H1 (cell line): ENCODE measurements around the gene PIM1. TPM values are rescaled to one million over a fixed set of nuclear protein-coding genes. Genes with fewer than 3 reads are reported as not detected.

ENCODE experiments used
- CTCF ChIA-PET: fragments of 300-600 bp; sonication (Branson Sonifier 250); formaldehyde crosslinking; loops from one replicate; lab custom pipeline; 2021; ENCODE audit not compliant: partially characterized antibody; lab: Charles Lee
- POLR2A ChIA-PET: fragments of 300-600 bp; sonication (Branson Sonifier 250); formaldehyde crosslinking; loops from one replicate; lab custom pipeline; 2021; ENCODE audit warnings: inconsistent platforms; ENCODE audit not compliant: partially characterized antibody; lab: Charles Lee
- DNase-seq, 2 experiments: peaks; one replicate each; pipeline versions ENCODE4 v3.0.0 to v3.0.0-alpha.2; 2010 to 2022; ENCODE audit warnings: low spot score in 2 of 2, low read depth in 1 of 2, mixed read lengths in 1 of 2
- FAIRE-seq: peaks from 2 replicates; lab custom pipeline; 2011; peaks lifted over from hg19 to GRCh38; lab: Jason Lieb, UNC
- H2AFZ ChIP-seq: 2 replicates; pipeline ENCODE4 v1.8.1; 2012; ENCODE audit warnings: low read length, inconsistent platforms
- H2AK5ac ChIP-seq: 2 replicates; pipeline ENCODE4 v1.6.1; 2013; ENCODE audit warnings: low read depth, low read length
- H2BK120ac ChIP-seq: replicated peaks from 2 replicates; pipeline ENCODE3; 2013; ENCODE audit warnings: low read depth, low read length, inconsistent platforms
- H2BK12ac ChIP-seq: 2 replicates; pipeline ENCODE4 v1.6.1; 2013; ENCODE audit warnings: low read depth, low read length
- H2BK15ac ChIP-seq: 2 replicates; pipeline ENCODE4 v1.6.1; 2013; ENCODE audit warnings: low read length
- H2BK20ac ChIP-seq: 2 replicates; pipeline ENCODE4 v1.6.1; 2013; ENCODE audit warnings: low read length
- H2BK5ac ChIP-seq: 2 replicates; pipeline ENCODE4 v1.6.1; 2013; ENCODE audit warnings: low read depth, low read length
- H3K14ac ChIP-seq: 2 replicates; pipeline ENCODE4 v1.6.1; 2013; ENCODE audit warnings: inconsistent platforms; ENCODE audit not compliant: insufficient read length
- H3K18ac ChIP-seq: 2 replicates; pipeline ENCODE4 v1.6.1; 2013; ENCODE audit warnings: low read length; ENCODE audit errors: extremely low read depth
- H3K23ac ChIP-seq: 2 replicates; pipeline ENCODE4 v1.6.1; 2013; ENCODE audit warnings: inconsistent platforms; ENCODE audit not compliant: insufficient read length
- H3K23me2 ChIP-seq: 2 replicates; pipeline ENCODE4 v1.6.1; 2013; ENCODE audit warnings: low read depth, low read length
- H3K27ac ChIP-seq: 2 replicates; pipeline ENCODE4 v1.6.1; 2011; ENCODE audit warnings: low read depth, low read length, inconsistent platforms
- H3K27me3 ChIP-seq, 4 experiments: replicated peaks in 1 of 4; 1 replicate in 1 of 4; 2 replicates in 3 of 4; pipeline versions ENCODE4 v1.6.1 to v1.8.1; 2011 to 2013; ENCODE audit warnings: low read length in 3 of 4, mild to moderate bottlenecking in 3 of 4, inconsistent platforms in 2 of 4, mixed read lengths in 2 of 4, moderate library complexity in 1 of 4; ENCODE audit not compliant: control insufficient read depth in 3 of 4, insufficient read depth in 3 of 4; ENCODE audit errors: extremely low read depth in 1 of 4
- H3K36me3 ChIP-seq, 4 experiments: 2 replicates each; pipeline versions ENCODE4 v1.6.1 to v1.8.1; 2011 to 2013; ENCODE audit warnings: mild to moderate bottlenecking in 4 of 4, low read length in 3 of 4, moderate library complexity in 2 of 4, control low read depth in 1 of 4, inconsistent platforms in 1 of 4; ENCODE audit not compliant: insufficient read depth in 4 of 4, control insufficient read depth in 2 of 4
- H3K4ac ChIP-seq: replicated peaks from 2 replicates; pipeline ENCODE3; 2013; ENCODE audit warnings: low read length, low read depth, mixed read lengths, inconsistent platforms; ENCODE audit not compliant: insufficient read length
- H3K4me1 ChIP-seq, 4 experiments: replicated peaks in 1 of 4; 1 replicate in 1 of 4; 2 replicates in 3 of 4; pipeline versions ENCODE4 v1.6.1 to v1.8.1; 2011 to 2013; ENCODE audit warnings: low read length in 3 of 4, inconsistent platforms in 2 of 4, mixed read lengths in 1 of 4; ENCODE audit not compliant: insufficient read depth in 4 of 4, control insufficient read depth in 3 of 4
- H3K4me2 ChIP-seq, 2 experiments: 2 replicates each; pipeline versions ENCODE4 v1.6.1 to v1.8.1; 2011 to 2013; ENCODE audit warnings: low read depth in 2 of 2, low read length in 2 of 2, control low read depth in 1 of 2, inconsistent platforms in 1 of 2, mild to moderate bottlenecking in 1 of 2; ENCODE audit not compliant: insufficient read depth in 1 of 2
- H3K4me3 ChIP-seq, 4 experiments: fragments of 200-600, 300-600 bp in 1 of 4; sonication (generic), shearing (Covaris generic), sonication (Bioruptor Twin) in 1 of 4; 2 replicates each; pipeline versions ENCODE4 v1.5.1 to v1.8.1; 2011 to 2016; ENCODE audit warnings: low read length in 4 of 4, low read depth in 3 of 4, control low read depth in 2 of 4, inconsistent platforms in 2 of 4, mild to moderate bottlenecking in 2 of 4, mixed read lengths in 1 of 4, moderate library complexity in 1 of 4; ENCODE audit not compliant: insufficient read depth in 2 of 4; ENCODE audit errors: extremely low read depth in 1 of 4
- H3K56ac ChIP-seq: replicated peaks from 2 replicates; pipeline ENCODE3; 2013; ENCODE audit warnings: low read depth, mild to moderate bottlenecking, mixed read lengths, low read length, inconsistent platforms; ENCODE audit not compliant: insufficient read length
- H3K79me1 ChIP-seq: 2 replicates; pipeline ENCODE4 v1.6.1; 2013; ENCODE audit warnings: low read depth, low read length, control low read depth
- H3K79me2 ChIP-seq, 2 experiments: 2 replicates each; pipeline versions ENCODE4 v1.6.1 to v1.8.1; 2012 to 2013; ENCODE audit warnings: low read length in 2 of 2, mild to moderate bottlenecking in 2 of 2, inconsistent platforms in 1 of 2; ENCODE audit not compliant: insufficient read depth in 2 of 2, control insufficient read depth in 1 of 2
- H3K9ac ChIP-seq, 4 experiments: replicated peaks in 1 of 4; 1 replicate in 1 of 4; 2 replicates in 3 of 4; pipeline versions ENCODE4 v1.6.1 to v1.8.1; 2011 to 2013; ENCODE audit warnings: low read depth in 3 of 4, low read length in 3 of 4, control low read depth in 2 of 4, mild to moderate bottlenecking in 2 of 4, moderate library complexity in 2 of 4, inconsistent platforms in 1 of 4; ENCODE audit errors: extremely low read depth in 1 of 4
- H3K9me3 ChIP-seq, 2 experiments: 2 replicates each; pipeline versions ENCODE4 v1.6.1 to v1.8.1; 2012 to 2013; ENCODE audit warnings: mild to moderate bottlenecking in 2 of 2, moderate library complexity in 2 of 2, control low read depth in 1 of 2, inconsistent platforms in 1 of 2, low read depth in 1 of 2, low read length in 1 of 2, mixed read lengths in 1 of 2; ENCODE audit not compliant: insufficient read depth in 2 of 2
- H4K20me1 ChIP-seq, 2 experiments: replicated peaks in 1 of 2; 2 replicates each; pipeline versions ENCODE3 to v1.8.1; 2011 to 2013; ENCODE audit warnings: inconsistent platforms in 2 of 2, low read length in 2 of 2, mild to moderate bottlenecking in 1 of 2; ENCODE audit not compliant: insufficient read depth in 2 of 2, control insufficient read depth in 1 of 2
- H4K5ac ChIP-seq: 2 replicates; pipeline ENCODE4 v1.6.1; 2013; ENCODE audit warnings: low read length, low read depth, mixed read lengths, inconsistent platforms; ENCODE audit not compliant: insufficient read length
- H4K8ac ChIP-seq: 2 replicates; pipeline ENCODE4 v1.8.0; 2013; ENCODE audit warnings: mild to moderate bottlenecking, moderate library complexity, low read length, inconsistent platforms; ENCODE audit not compliant: insufficient read depth; ENCODE audit errors: extremely low read depth
- H4K91ac ChIP-seq: replicated peaks from 2 replicates; pipeline ENCODE3; 2013; ENCODE audit warnings: low read length, mixed read lengths, inconsistent platforms; ENCODE audit not compliant: insufficient read length
- CBX5 ChIP-seq: fragments of 300-800, 300-1000 bp; sonication (generic); IDR thresholded peaks from 2 replicates; pipeline ENCODE4 v1.7.1; 2016; ENCODE audit warnings: antibody characterized with exemption, low read length, low read depth
- CTBP2 ChIP-seq: IDR thresholded peaks from 2 replicates; pipeline ENCODE4 v1.7.0; 2011; ENCODE audit warnings: borderline replicate concordance, mild to moderate bottlenecking, moderate library complexity, mixed read lengths, low read length; ENCODE audit not compliant: insufficient read depth, insufficient read length
- FOSL1 ChIP-seq: IDR thresholded peaks from 2 replicates; pipeline ENCODE4 v1.6.1; 2011; ENCODE audit warnings: mild to moderate bottlenecking, low read depth, low read length, moderate library complexity; ENCODE audit not compliant: insufficient read depth
- NRF1 ChIP-seq: IDR thresholded peaks from 2 replicates; pipeline ENCODE4 v1.6.1; 2011; ENCODE audit warnings: mild to moderate bottlenecking, low read depth, low read length, improper control_type of control experiment
- RBBP5 ChIP-seq: IDR thresholded peaks from 2 replicates; pipeline ENCODE4 v1.7.1; 2012; ENCODE audit warnings: low read depth, mild to moderate bottlenecking, inconsistent platforms, low read length, moderate library complexity, borderline replicate concordance
- SIN3A ChIP-seq, 2 experiments: IDR thresholded peaks in 1 of 2; conservative IDR thresholded peaks in 1 of 2; 2 replicates each; pipeline ENCODE4 v1.6.1; 2011 to 2012; ENCODE audit warnings: low read length in 2 of 2, improper control_type of control experiment in 1 of 2, low read depth in 1 of 2, mild to moderate bottlenecking in 1 of 2
- SIX5 ChIP-seq: IDR thresholded peaks from 2 replicates; pipeline ENCODE4 v1.6.1; 2011; ENCODE audit warnings: mild to moderate bottlenecking, low read depth, low read length
- SP1 ChIP-seq: IDR thresholded peaks from 2 replicates; pipeline ENCODE4 v1.6.1; 2011; ENCODE audit warnings: low read depth, low read length
- SP4 ChIP-seq: IDR thresholded peaks from 2 replicates; pipeline ENCODE4 v1.6.1; 2012; ENCODE audit warnings: low read length, inconsistent platforms
- SRF ChIP-seq: IDR thresholded peaks from 2 replicates; pipeline ENCODE4 v1.6.1; 2011; ENCODE audit warnings: mild to moderate bottlenecking, low read depth, low read length, moderate library complexity
- whole genome bisulfite sequencing, 2 experiments: shearing (Covaris generic) in 1 of 2; methylation state at CpG; one replicate each; pipeline versions ENCODE4 v1.1.6 to v1.1.7; 2013 to 2015; ENCODE audit warnings: low lambda C conversion rate in 2 of 2, mixed read lengths in 2 of 2, inconsistent platforms in 1 of 2, low coverage in 1 of 2, missing lambda C conversion rate in 1 of 2; ENCODE audit not compliant: insufficient replicate concordance in 2 of 2, insufficient coverage in 1 of 2, insufficient read length in 1 of 2; ENCODE audit errors: extremely low coverage in 1 of 2, missing lambda C conversion rate in 1 of 2; 5-methylcytosine and 5-hydroxymethylcytosine counted together
- polyA plus RNA-seq, 7 experiments: library from polyadenylated mRNA; depleted of rRNA in 3 of 7; stranded (reverse) in 5 of 7; unstranded in 2 of 7; fragments of >200 nt in 5 of 7; fragments of 200-250 nt in 2 of 7; gene quantifications; 1 replicate in 5 of 7; 2 replicates in 1 of 7; 4 replicates in 1 of 7; pipeline versions ENCODE4 v1.2.1 to v1.2.3, GENCODE V29; 2011 to 2013; ENCODE audit warnings: missing spikeins in 2 of 7, mixed read lengths in 2 of 7
- total RNA-seq: library from RNA; stranded (reverse); fragmentation: NEBNext Ultra II Directional; extraction: Animal tissue kit (Norgen Biotek cat#: 25700); gene quantifications from 2 replicates; pipeline ENCODE4 v1.2.1, GENCODE V29; 2021
- TF ChIP-seq, protein P1 (sequence below): IDR thresholded peaks from 2 replicates; pipeline ENCODE4 v1.6.1; 2012; ENCODE audit warnings: inconsistent platforms

Gene PIM1
- total and polyA plus RNA-seq, 2 of the 8 experiments (the other 6 are each of a cell fraction or from before 2014, with no cell fraction given) = 25.5 to 94.9 TPM

DNA sequence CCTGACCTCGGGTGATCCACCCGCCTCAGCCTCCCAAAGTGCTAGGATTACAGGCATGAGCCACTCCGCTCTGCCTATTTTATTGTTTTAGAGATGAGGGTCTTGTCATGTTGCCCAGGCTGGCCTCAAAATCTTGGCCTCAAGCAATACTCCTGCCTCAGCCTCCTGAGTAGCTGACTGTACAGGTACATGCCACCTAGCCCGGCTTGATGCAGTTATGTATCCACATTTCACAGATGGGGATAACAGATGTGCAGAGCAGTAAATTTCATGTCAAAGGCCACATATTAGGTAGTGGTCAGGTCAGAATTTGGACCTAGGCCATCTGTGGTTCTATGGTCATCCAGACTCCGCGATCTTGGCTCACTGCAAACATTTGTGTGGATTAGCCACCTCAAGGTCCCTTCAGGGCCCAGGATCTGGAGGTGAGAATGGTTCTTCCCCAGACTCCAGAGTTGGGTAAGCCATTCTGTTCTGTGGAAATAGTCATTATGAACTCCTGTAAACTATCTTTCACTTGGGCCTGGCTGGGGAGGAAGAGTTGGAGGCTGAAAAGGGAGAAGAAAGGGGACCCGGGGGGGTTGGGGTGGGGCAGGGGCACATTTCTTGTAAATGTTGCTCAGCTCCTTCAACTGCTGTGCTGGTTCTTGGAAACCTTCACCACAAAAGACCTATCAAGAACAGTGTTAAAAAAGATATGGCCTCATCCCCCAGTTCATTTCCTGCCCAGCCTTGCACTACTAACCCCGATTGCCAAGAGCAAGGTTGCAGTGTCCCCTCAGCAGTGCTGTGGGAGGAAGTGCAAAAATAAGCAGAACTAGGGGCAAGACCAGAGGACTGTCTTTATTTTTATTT is 13.0 kb downstream of the PIM1 start:
- Histone ChIP-seq H3K18ac (no peak overlapping the region), H3K27me3 (no peaks in the 10 kb centered on the region), H4K91ac (no peak overlapping the region), H3K4me1 (no peaks in the 10 kb centered on the region), H2BK12ac (no peak overlapping the region), H3K27ac (no peak overlapping the region), H3K56ac (no peak overlapping the region), H4K8ac (no peak overlapping the region; the same call in 1 of the 2 replicates), H3K9me3 (no peaks in the 10 kb centered on the region), H3K79me1 (no peaks in the 10 kb centered on the region), H3K4me3 (no peak overlapping the region), H4K5ac (no peak overlapping the region), H2BK15ac (no peak overlapping the region), H2BK120ac (no peak overlapping the region), H3K23ac (no peak overlapping the region), H4K20me1 (no peaks in the 10 kb centered on the region), H2AFZ (0 out of 2 replicates have a peak overlapping the region, but pooled peaks have one; percentile 76), H3K36me3 (no peaks in the 10 kb centered on the region), H2BK5ac (no peak overlapping the region), H3K4me2 (no peak overlapping the region), H3K79me2 (no peaks in the 10 kb centered on the region), H2AK5ac (no peak overlapping the region), H3K14ac (no peak overlapping the region), H3K9ac (no peak overlapping the region), H3K23me2 (no peaks in the 10 kb centered on the region), H3K4ac (no peak overlapping the region), H2BK20ac (no peak overlapping the region)
- CTCF ChIA-PET = interaction anchor here (0.7 to 3.8 kb wide), 4 partner anchors 19 to 130 kb away, joined by 3 to 26 read pairs (median 4); no protein-coding TSS in a partner anchor
- POLR2A ChIA-PET = interaction anchor here (1.2 to 27.8 kb wide), 4 partner anchors 10 to 57 kb away, joined by 3 to 1024 read pairs (median 8); partner anchors contain the start of gene PIM1
- FAIRE-seq (no peak), DNase-seq (no peak)
- WGBS, 2 experiments = 88% methylated on average over 8 of the region's 8 CpGs; no CpG with 5 or more reads in 1 of the 2 experiments
- TF ChIP-seq RBBP5 (no peak), FOSL1 (no peak), CBX5 (no peak), SP1 (no peak), SIN3A (conservative IDR thresholded peaks at IDR 0.05 in 1 of 2, IDR thresholded peaks at IDR 0.05 in 1 of 2; ENCODE audit: low read depth in 1 of 2, low read length in 2 of 2) (no peak), NRF1 (no peak), SIX5 (no peak), CTBP2 (no peak), SP4 (no peak), SRF (no peak)
- TF ChIP-seq, protein P1, sequence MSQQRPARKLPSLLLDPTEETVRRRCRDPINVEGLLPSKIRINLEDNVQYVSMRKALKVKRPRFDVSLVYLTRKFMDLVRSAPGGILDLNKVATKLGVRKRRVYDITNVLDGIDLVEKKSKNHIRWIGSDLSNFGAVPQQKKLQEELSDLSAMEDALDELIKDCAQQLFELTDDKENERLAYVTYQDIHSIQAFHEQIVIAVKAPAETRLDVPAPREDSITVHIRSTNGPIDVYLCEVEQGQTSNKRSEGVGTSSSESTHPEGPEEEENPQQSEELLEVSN = no peak
